Thymus (tissue), 11 donors: ENCODE measurements around the gene ARL13B. TPM values are rescaled to one million over a fixed set of nuclear protein-coding genes. Genes with fewer than 3 reads are reported as not detected.

Source experiments
- DNase-seq, 9 donors: peaks; one replicate each; pipeline ENCODE4 v3.0.0-alpha.2; 2013; ENCODE audit warnings: low spot score in 9 of 9, low read depth in 6 of 9, missing footprints in 1 of 9
- H3K27ac ChIP-seq, 2 donors: one replicate each; pipeline ENCODE4 v1.5.1; 2013; ENCODE audit warnings: control low read depth in 1 of 2, low read depth in 1 of 2, low read length in 1 of 2, mild to moderate bottlenecking in 1 of 2, moderate library complexity in 1 of 2
- H3K27me3 ChIP-seq, 2 donors: one replicate each; pipeline ENCODE4 v1.5.1; 2013; ENCODE audit warnings: low read length in 1 of 2; ENCODE audit not compliant: control insufficient read depth in 2 of 2, insufficient read depth in 1 of 2
- H3K36me3 ChIP-seq, 2 donors: one replicate each; pipeline ENCODE4 v1.5.1; 2013; ENCODE audit warnings: low read length in 1 of 2, mild to moderate bottlenecking in 1 of 2, moderate library complexity in 1 of 2; ENCODE audit not compliant: control insufficient read depth in 2 of 2, insufficient read depth in 2 of 2
- H3K4me1 ChIP-seq, 2 donors: one replicate each; pipeline ENCODE4 v1.5.1; 2013; ENCODE audit warnings: low read length in 2 of 2; ENCODE audit not compliant: control insufficient read depth in 2 of 2, insufficient read depth in 2 of 2
- H3K4me3 ChIP-seq, 2 donors: one replicate each; pipeline ENCODE4 v1.5.1; 2013; ENCODE audit warnings: low read length in 2 of 2, control low read depth in 1 of 2, mild to moderate bottlenecking in 1 of 2
- H3K9me3 ChIP-seq, 2 donors: one replicate each; pipeline ENCODE4 v1.5.1; 2013; ENCODE audit warnings: low read length in 1 of 2, mild to moderate bottlenecking in 1 of 2; ENCODE audit not compliant: control insufficient read depth in 2 of 2, insufficient read depth in 1 of 2
- WGBS: extraction: QIAGEN DNeasy Blood & Tissue Kit; methylation state at CpG from one replicate; pipeline ENCODE4 v1.1.7; 2013; 5-methylcytosine and 5-hydroxymethylcytosine counted together
- polyA plus RNA-seq: library from polyadenylated mRNA; stranded (reverse); fragments of 200-250 nt; gene quantifications from one replicate; pipeline ENCODE4 v1.2.3, GENCODE V29; 2013
- total RNA-seq: library from RNA; stranded (reverse); fragments of 120-200 nt; gene quantifications from one replicate; pipeline ENCODE4 v1.2.4, GENCODE V29; 2013
- donor health status: healthy.

The ARL13B gene
- total and polyA plus RNA-seq, 2 donors, result 6.7 to 8.5 TPM

GRCh38 chr3:94099311-94099710 is 119.4 kb downstream of the ARL13B start:
- no peak overlapping the region for H3K4me3 ChIP-seq
- H3K36me3 ChIP-seq, result peaks cover 15 to 17% of the 10 kb centered on the region in 2 donors

GRCh38 chr3:94101860-94102259 is 121.9 kb downstream of the ARL13B start:
- Histone ChIP-seq H3K4me1 (no peaks in the 10 kb centered on the region), H3K9me3 (no peaks in the 10 kb centered on the region), H3K27me3 (no peaks in the 10 kb centered on the region), H3K4me3 (no peak overlapping the region), H3K36me3 (peaks cover 8 to 12% of the 10 kb centered on the region in 2 donors), H3K27ac (no peak overlapping the region)
- no peak for DNase-seq
- WGBS, result 88% methylated on average over 4 of the region's 4 CpGs

More at GRCh38 chr3:94099311-94099710, 119.4 kb downstream of the ARL13B start:
- H3K27me3 ChIP-seq, result no peaks in the 10 kb centered on the region
- no peaks in the 10 kb centered on the region for H3K4me1 ChIP-seq
- DNase-seq, result no peak
- 98% methylated on average over 1 of the region's 1 CpG for WGBS
- H3K27ac ChIP-seq, result no peak overlapping the region
- no peaks in the 10 kb centered on the region for H3K9me3 ChIP-seq

Other genes starting within 250 kb of the ARL13B start
- gene PROS1, start 6.3 kb upstream of the ARL13B start, total RNA-seq, result 2.7 TPM
- 5.4 TPM for gene PROS1, start 6.3 kb upstream of the ARL13B start, polyA plus RNA-seq
- gene STX19, start 48.4 kb downstream of the ARL13B start, total RNA-seq, result 0.42 TPM
- 2.6 TPM for gene STX19, start 48.4 kb downstream of the ARL13B start, polyA plus RNA-seq
- 8.0 TPM for gene DHFR2, start 82.8 kb downstream of the ARL13B start, total RNA-seq
- 6.0 TPM for gene DHFR2, start 82.8 kb downstream of the ARL13B start, polyA plus RNA-seq
- 11.1 TPM for gene NSUN3, start 82.9 kb downstream of the ARL13B start, total RNA-seq
- gene NSUN3, start 82.9 kb downstream of the ARL13B start, polyA plus RNA-seq, result 8.7 TPM